BLaER1 treated with 17β-estradiol and CSF1 and Interleukin-3, amounts not matched to agents 10 nM and 100 nM (cell line): ENCODE data around the gene GPR62.

Experiments used
- H3K27ac ChIP-seq, 11 experiments: shearing (Covaris generic); formaldehyde crosslinking; 2 replicates each; pipeline ENCODE4 v1.8.1; 2022
- H3K27me3 ChIP-seq, 11 experiments: shearing (Covaris generic); formaldehyde crosslinking; 2 replicates each; pipeline ENCODE4 v1.8.1; 2022
- H3K36me3 ChIP-seq, 11 experiments: shearing (Covaris generic); formaldehyde crosslinking; 2 replicates each; pipeline ENCODE4 v1.8.1; 2022
- H3K4me1 ChIP-seq, 10 experiments: shearing (Covaris generic); formaldehyde crosslinking; 2 replicates each; pipeline ENCODE4 v1.8.1; 2022
- H3K4me2 ChIP-seq, 11 experiments: shearing (Covaris generic); formaldehyde crosslinking; 2 replicates each; pipeline ENCODE4 v1.8.1; 2022
- H3K4me3 ChIP-seq, 10 experiments: shearing (Covaris generic); formaldehyde crosslinking; 2 replicates each; pipeline ENCODE4 v1.8.1; 2022
- H3K9ac ChIP-seq, 11 experiments: shearing (Covaris generic); formaldehyde crosslinking; 2 replicates each; pipeline ENCODE4 v1.8.1; 2022
- H3K9me3 ChIP-seq, 11 experiments: shearing (Covaris generic); formaldehyde crosslinking; replicated peaks in 1 of 11; 2 replicates each; pipeline ENCODE4 v1.8.1; 2022
- H4K20me1 ChIP-seq, 11 experiments: shearing (Covaris generic); formaldehyde crosslinking; 2 replicates each; pipeline ENCODE4 v1.8.1; 2022
- Cebpa-rat ChIP-seq, 11 experiments: shearing (Covaris generic); IDR thresholded peaks; 2 replicates each; pipeline ENCODE4 v1.8.1; 2022

The GPR62 gene

DNA sequence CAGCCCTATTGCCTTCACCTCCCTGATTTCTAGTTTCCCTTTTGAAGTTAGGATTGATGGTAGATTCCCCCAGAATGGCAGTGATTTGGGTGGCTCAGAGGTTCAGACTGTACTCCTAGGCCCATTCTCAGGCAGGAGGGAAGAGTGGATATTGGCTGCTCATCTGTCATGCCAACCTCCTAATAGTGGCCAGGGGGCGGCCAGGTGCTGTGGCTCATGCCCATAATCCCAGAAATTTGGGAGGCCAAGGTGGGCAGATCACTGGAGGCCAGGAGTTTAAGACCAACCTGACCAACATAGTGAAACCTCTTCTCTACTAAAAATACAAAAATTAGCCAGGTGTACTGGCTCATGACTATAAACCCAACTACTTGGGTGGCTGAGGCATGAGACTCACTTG, 24.7 kb upstream of the GPR62 start:
- Histone ChIP-seq H3K4me2 (no peak overlapping the region), H4K20me1 (peaks cover 0 to 64% (median 26%) of the 10 kb centered on the region in 11 experiments; a peak in 13 of 22 replicates), H3K9me3 (no peaks in the 10 kb centered on the region), H3K9ac (no peak overlapping the region), H3K27ac (no peak overlapping the region), H3K27me3 (no peaks in the 10 kb centered on the region), H3K4me1 (peaks cover 0 to 9% (median 3%) of the 10 kb centered on the region in 10 experiments; a peak in 6 of 20 replicates), H3K4me3 (no peak overlapping the region), H3K36me3 (peaks cover 35 to 58% (median 43%) of the 10 kb centered on the region in 11 experiments)
- no peak for TF ChIP-seq Cebpa-rat (IDR thresholded peaks at IDR 0.05)

- no peak for TF ChIP-seq Cebpa-rat (IDR thresholded peaks at IDR 0.05)
- Histone ChIP-seq H4K20me1 (peaks cover 0 to 77% (median 31%) of the 10 kb centered on the region in 11 experiments; a peak in 14 of 22 replicates), H3K9ac (no peak overlapping the region), H3K4me2 (no peak overlapping the region), H3K9me3 (no peaks in the 10 kb centered on the region), H3K27me3 (no peaks in the 10 kb centered on the region), H3K4me1 (peaks cover 0 to 9% (median 3%) of the 10 kb centered on the region in 10 experiments; a peak in 6 of 20 replicates), H3K36me3 (peaks cover 48 to 71% (median 56%) of the 10 kb centered on the region in 11 experiments), H3K27ac (no peak overlapping the region), H3K4me3 (no peak overlapping the region)
These were observed 23.4 kb upstream of the GPR62 start for GRCh38 chr3:51931756-51932155.

GRCh38 chr3:51932471-51933370, 22.5 kb upstream of the GPR62 start:
- H3K27ac ChIP-seq: no peak overlapping the region
- H3K36me3 ChIP-seq: peaks cover 58 to 81% (median 65%) of the 10 kb centered on the region in 11 experiments
- no peaks in the 10 kb centered on the region for H3K9me3 ChIP-seq
- peaks cover 0 to 87% (median 41%) of the 10 kb centered on the region in 11 experiments; a peak in 15 of 22 replicates for H4K20me1 ChIP-seq
- H3K4me3 ChIP-seq: no peak overlapping the region
- H3K9ac ChIP-seq: no peak overlapping the region
- TF ChIP-seq Cebpa-rat (IDR thresholded peaks at IDR 0.05): no peak
- no peaks in the 10 kb centered on the region for H3K27me3 ChIP-seq
- no peak overlapping the region for H3K4me2 ChIP-seq
- H3K4me1 ChIP-seq: peaks cover 0 to 11% (median 6%) of the 10 kb centered on the region in 10 experiments; a peak in 7 of 20 replicates

GRCh38 chr3:51933471-51934138, 21.6 kb upstream of the GPR62 start:
- Histone ChIP-seq H3K4me3 (no peak overlapping the region), H3K27me3 (no peaks in the 10 kb centered on the region), H3K36me3 (peaks cover 66 to 90% (median 74%) of the 10 kb centered on the region in 11 experiments), H3K4me1 (peaks cover 0 to 17% (median 9%) of the 10 kb centered on the region in 10 experiments; a peak in 14 of 20 replicates), H3K27ac (no peak overlapping the region), H3K9ac (no peak overlapping the region), H3K9me3 (no peaks in the 10 kb centered on the region), H4K20me1 (peaks cover 0 to 96% (median 49%) of the 10 kb centered on the region in 11 experiments; a peak in 16 of 22 replicates), H3K4me2 (no peak overlapping the region)
- no peak for TF ChIP-seq Cebpa-rat (IDR thresholded peaks at IDR 0.05)

DNA sequence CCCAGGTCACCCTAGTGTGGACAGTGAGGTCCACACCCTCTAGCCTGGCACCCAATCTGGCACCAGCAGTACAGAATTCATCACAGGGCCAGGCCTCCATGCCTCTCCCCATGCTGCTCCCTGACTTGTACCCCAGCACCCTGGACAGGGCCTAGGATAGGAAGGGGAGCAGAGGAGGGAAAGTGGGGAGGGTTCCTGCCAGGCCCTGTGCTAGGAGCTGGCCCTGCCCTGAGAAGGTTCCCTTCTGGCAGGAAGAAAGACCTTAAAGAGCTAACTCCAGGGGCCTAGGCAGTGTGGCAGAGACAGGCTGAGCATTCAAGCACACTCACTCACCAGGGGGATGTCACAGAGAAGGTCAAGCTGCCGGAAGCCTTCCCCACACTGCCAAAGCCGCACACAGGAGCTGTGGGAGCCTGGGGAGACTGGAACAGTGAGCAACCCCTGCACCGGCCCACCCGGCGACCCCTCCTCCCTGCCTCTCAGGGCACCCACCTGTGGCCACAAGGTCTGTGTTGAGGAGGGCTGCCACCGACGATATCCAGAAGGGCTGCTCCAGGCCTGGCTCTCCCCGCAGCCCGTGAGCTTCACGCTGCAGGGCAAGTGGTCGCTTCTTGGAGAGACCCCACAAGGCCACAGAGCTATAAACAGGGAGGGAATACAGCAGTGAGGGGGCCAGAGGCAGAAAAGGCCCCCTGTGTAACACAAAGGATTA, 20.9 kb upstream of the GPR62 start:
- peaks cover 4 to 17% (median 10%) of the 10 kb centered on the region in 10 experiments; a peak in 16 of 20 replicates for H3K4me1 ChIP-seq
- peaks cover 71 to 97% (median 81%) of the 10 kb centered on the region in 11 experiments for H3K36me3 ChIP-seq
- no peak for TF ChIP-seq Cebpa-rat (IDR thresholded peaks at IDR 0.05)
- peaks cover 0 to 96% (median 56%) of the 10 kb centered on the region in 11 experiments; a peak in 16 of 22 replicates for H4K20me1 ChIP-seq
- no peak overlapping the region for H3K9ac ChIP-seq
- no peak overlapping the region for H3K27ac ChIP-seq
- no peak overlapping the region for H3K4me2 ChIP-seq
- H3K4me3 ChIP-seq: no peak overlapping the region
- H3K9me3 ChIP-seq: no peaks in the 10 kb centered on the region
- H3K27me3 ChIP-seq: no peaks in the 10 kb centered on the region

DNA sequence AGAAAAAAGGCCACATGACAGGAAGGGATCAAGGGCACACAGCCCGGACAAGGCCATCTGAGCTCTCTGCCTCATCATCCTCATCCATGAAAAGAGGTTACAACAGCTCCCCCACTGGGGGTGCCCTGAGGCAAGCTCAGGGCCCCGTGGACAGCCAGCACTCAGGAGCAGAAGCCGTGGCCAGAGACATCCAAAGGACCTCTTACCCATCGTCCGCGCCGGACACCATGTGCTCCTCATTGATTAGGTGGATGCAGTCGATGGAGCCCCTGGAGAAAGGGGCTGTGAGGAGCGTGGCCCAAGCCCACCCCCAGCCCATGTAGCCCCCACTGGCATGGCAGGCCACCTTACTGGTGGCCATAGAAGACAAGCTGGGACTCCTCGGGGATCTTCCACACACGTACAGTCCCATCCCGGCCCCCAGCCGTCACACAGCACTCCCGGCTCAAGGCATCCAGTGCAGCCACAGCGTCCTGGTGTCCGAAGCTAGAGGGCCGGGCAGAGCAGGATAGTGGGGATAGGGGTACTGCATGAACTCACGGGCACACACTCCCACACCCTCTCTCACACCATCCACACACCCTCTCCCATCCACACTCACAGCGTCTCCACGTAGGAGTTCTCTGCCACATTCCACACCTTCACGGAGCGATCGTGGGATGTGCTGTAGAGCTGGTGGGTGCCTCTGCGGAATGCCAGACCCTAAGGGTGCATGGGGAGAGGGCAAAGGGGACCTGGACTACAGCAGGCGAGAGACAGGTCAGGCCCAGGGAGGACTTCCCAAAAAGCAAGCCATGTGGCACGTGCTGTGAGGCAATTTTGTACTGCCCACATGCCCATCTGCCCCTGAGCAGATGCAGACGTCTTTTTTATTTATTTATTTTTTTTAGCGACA, 19.9 kb upstream of the GPR62 start:
- peaks cover 0 to 96% (median 59%) of the 10 kb centered on the region in 11 experiments; a peak in 16 of 22 replicates for H4K20me1 ChIP-seq
- H3K9ac ChIP-seq: no peak overlapping the region
- no peak overlapping the region for H3K4me3 ChIP-seq
- TF ChIP-seq Cebpa-rat (IDR thresholded peaks at IDR 0.05): no peak
- no peaks in the 10 kb centered on the region for H3K27me3 ChIP-seq
- no peak overlapping the region for H3K27ac ChIP-seq
- H3K9me3 ChIP-seq: no peaks in the 10 kb centered on the region
- H3K36me3 ChIP-seq: peaks cover 71 to 100% (median 85%) of the 10 kb centered on the region in 11 experiments
- H3K4me1 ChIP-seq: peaks cover 14 to 26% (median 18%) of the 10 kb centered on the region in 10 experiments
- no peak overlapping the region for H3K4me2 ChIP-seq

DNA sequence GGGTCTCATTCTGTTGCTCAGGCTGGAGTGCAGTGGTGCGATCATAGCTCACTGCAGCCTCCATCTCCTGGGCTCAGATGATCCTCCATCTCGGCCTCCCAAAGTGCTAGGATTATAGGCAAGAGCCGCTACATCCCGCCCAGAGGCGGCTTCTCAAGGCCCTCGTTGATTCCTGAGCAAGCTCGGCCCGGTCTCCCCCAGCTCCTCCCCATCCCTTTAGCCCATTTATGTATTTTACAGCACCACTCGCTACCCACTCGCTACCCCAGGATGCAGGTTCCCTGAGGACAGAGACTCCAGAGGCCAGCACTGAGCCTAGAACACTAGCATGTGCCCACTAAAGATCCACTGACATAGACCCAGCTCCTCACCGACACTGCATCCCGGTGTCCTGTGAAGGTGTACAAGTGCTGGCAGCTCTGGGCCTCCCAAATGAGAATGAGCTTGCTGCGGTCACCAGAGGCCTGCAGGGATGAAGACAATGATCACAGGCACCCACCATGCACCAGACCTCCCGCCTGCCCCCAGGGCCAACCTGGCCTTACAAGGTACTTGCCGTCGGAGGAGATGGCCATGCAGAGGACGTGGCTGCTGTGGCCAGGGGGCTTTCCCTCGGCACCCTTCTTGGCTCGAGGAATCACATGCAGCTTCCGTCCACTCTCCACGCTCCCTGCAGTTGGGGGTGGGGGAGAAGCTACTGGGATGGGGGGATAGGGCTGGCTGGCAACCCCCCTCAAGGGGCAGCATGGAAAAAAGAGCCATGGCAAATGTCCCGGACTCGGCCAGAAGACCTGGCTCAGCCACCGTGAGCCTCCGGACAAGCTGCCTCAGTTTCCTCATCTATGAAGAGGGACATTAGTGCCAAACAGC, 19.1 kb upstream of the GPR62 start:
- H3K9ac ChIP-seq: no peak overlapping the region
- no peak for TF ChIP-seq Cebpa-rat (IDR thresholded peaks at IDR 0.05)
- H3K4me3 ChIP-seq: no peak overlapping the region
- H3K27ac ChIP-seq: no peak overlapping the region
- H3K9me3 ChIP-seq: no peaks in the 10 kb centered on the region
- H3K4me2 ChIP-seq: no peak overlapping the region
- H4K20me1 ChIP-seq: peaks cover 0 to 96% (median 66%) of the 10 kb centered on the region in 11 experiments; a peak in 16 of 22 replicates
- no peaks in the 10 kb centered on the region for H3K27me3 ChIP-seq
- peaks cover 71 to 94% (median 80%) of the 10 kb centered on the region in 11 experiments for H3K36me3 ChIP-seq
- H3K4me1 ChIP-seq: peaks cover 22 to 34% (median 26%) of the 10 kb centered on the region in 10 experiments
